Glutamatergic neuron (in vitro differentiated cells): ENCODE data around the gene PIK3R3. TPM values are rescaled to one million over a fixed set of nuclear protein-coding genes. Genes with fewer than 3 reads are reported as not detected.

Experiments used
- DNase-seq: peaks from one replicate; pipeline ENCODE4 v3.0.0; 2022
- H3K27ac Mint-ChIP-seq: one replicate; pipeline ENCODE4 v1.8.0; 2020; ENCODE audit warnings: mild to moderate bottlenecking, mixed read lengths, inconsistent platforms; ENCODE audit not compliant: unreplicated experiment
- H3K27me3 Mint-ChIP-seq: one replicate; pipeline ENCODE4 v1.8.0; 2020; ENCODE audit warnings: mild to moderate bottlenecking, moderate library complexity, mixed read lengths, inconsistent platforms; ENCODE audit not compliant: unreplicated experiment
- H3K36me3 Mint-ChIP-seq: one replicate; pipeline ENCODE4 v1.8.0; 2020; ENCODE audit warnings: mild to moderate bottlenecking, mixed read lengths, inconsistent platforms; ENCODE audit not compliant: unreplicated experiment
- H3K4me1 Mint-ChIP-seq: one replicate; pipeline ENCODE4 v1.8.0; 2020; ENCODE audit warnings: mild to moderate bottlenecking, low read depth, mixed read lengths, inconsistent platforms; ENCODE audit not compliant: unreplicated experiment
- H3K4me3 Mint-ChIP-seq: one replicate; pipeline ENCODE4 v1.8.0; 2020; ENCODE audit warnings: mild to moderate bottlenecking, mixed read lengths, inconsistent platforms; ENCODE audit not compliant: unreplicated experiment
- H3K9me3 Mint-ChIP-seq: one replicate; pipeline ENCODE4 v1.8.0; 2020; ENCODE audit warnings: mild to moderate bottlenecking, moderate library complexity, mixed read lengths, inconsistent platforms; ENCODE audit not compliant: unreplicated experiment
- total RNA-seq: library from RNA; stranded (reverse); fragmentation: NEBNext Ultra II Directional; extraction: Animal tissue kit (Norgen Biotek cat#: 25700); gene quantifications from one replicate; pipeline ENCODE4 v1.2.1, GENCODE V29; 2021; ENCODE audit not compliant: unreplicated experiment
- TF ChIP-seq, protein P1 (sequence below): fragments of 200-600 bp; sonication (generic); IDR thresholded peaks from one replicate; pipeline ENCODE4 v1.5.0; 2021; ENCODE audit not compliant: partially characterized antibody, unreplicated experiment

PIK3R3 gene
- total RNA-seq, 1 donor from 2014 or later = 156 TPM

- H3K36me3 Mint-ChIP-seq = no peaks in the 10 kb centered on the region
- TF ChIP-seq, protein P1, sequence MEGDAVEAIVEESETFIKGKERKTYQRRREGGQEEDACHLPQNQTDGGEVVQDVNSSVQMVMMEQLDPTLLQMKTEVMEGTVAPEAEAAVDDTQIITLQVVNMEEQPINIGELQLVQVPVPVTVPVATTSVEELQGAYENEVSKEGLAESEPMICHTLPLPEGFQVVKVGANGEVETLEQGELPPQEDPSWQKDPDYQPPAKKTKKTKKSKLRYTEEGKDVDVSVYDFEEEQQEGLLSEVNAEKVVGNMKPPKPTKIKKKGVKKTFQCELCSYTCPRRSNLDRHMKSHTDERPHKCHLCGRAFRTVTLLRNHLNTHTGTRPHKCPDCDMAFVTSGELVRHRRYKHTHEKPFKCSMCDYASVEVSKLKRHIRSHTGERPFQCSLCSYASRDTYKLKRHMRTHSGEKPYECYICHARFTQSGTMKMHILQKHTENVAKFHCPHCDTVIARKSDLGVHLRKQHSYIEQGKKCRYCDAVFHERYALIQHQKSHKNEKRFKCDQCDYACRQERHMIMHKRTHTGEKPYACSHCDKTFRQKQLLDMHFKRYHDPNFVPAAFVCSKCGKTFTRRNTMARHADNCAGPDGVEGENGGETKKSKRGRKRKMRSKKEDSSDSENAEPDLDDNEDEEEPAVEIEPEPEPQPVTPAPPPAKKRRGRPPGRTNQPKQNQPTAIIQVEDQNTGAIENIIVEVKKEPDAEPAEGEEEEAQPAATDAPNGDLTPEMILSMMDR = no peak
- H3K27me3 Mint-ChIP-seq = peaks cover 10% of the 10 kb centered on the region
- no peak overlapping the region for H3K27ac Mint-ChIP-seq
- DNase-seq = no peak
- peaks cover 2% of the 10 kb centered on the region for H3K9me3 Mint-ChIP-seq
- peak overlapping the region; percentile 20 for H3K4me3 Mint-ChIP-seq
- peaks cover 2% of the 10 kb centered on the region for H3K4me1 Mint-ChIP-seq
Measured at GRCh38 chr1:46171871-46172270, 39.4 kb upstream of the PIK3R3 start.

DNA sequence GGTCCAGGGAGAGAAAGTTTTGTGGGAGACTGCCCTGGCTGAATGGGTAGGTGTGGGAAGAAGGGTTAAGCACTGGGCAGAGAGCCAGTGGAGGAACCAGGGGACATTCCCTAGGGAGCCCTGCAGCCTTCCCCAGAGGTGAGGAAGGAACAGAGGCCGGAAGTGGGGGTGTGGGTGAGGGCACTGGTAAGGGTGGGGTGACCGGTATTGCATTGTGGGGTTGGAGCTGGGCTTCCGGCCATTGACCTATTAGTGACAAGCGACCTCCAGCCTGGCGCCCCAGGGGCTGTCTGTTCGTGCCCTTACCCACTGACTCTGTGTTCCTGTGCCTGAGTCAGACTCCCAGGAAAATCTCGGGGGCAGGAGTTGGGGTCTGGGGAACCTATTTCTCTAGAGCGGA is 38.9 kb upstream of the PIK3R3 start:
- DNase-seq = no peak
- H3K36me3 Mint-ChIP-seq = no peaks in the 10 kb centered on the region
- peaks cover 2% of the 10 kb centered on the region for H3K4me1 Mint-ChIP-seq
- no peak overlapping the region for H3K27ac Mint-ChIP-seq
- peaks cover 11% of the 10 kb centered on the region for H3K27me3 Mint-ChIP-seq
- TF ChIP-seq, protein P1 = no peak
- H3K9me3 Mint-ChIP-seq = peaks cover 2% of the 10 kb centered on the region
- no peak overlapping the region for H3K4me3 Mint-ChIP-seq

DNA sequence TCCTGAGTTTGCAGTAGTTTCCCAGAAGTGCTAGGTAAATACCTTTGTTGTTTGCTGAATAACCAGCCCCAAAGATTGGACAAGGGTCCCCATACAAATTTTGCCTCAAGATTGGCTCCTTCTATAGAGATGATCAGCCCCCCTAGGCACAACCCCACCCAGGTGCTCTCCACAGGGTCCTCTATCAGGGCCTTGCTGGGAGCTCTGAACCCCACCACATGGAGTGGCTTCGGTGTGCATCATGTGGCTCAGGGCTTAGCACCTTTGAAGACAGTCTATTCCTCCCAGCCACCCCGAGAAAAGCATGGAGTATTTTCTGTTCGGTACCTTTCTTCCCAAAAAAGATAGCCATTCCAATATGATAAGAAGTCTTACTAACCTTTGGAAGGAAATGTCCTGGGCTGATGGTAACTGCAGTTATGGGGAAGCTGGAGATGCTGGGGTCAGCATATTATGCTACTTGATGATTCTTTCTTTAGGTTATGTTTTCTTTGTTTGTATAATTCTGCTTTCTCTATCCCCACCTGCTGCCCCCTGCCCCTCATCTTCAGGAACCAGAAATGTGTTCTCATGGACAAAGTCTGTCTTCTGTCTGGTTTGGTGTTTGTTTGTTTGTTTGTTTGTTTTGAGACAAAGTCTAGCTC is 37.5 kb upstream of the PIK3R3 start:
- TF ChIP-seq, protein P1 = no peak
- no peak overlapping the region for H3K4me3 Mint-ChIP-seq
- DNase-seq = no peak
- no peaks in the 10 kb centered on the region for H3K36me3 Mint-ChIP-seq
- H3K27me3 Mint-ChIP-seq = peaks cover 14% of the 10 kb centered on the region
- H3K27ac Mint-ChIP-seq = no peak overlapping the region
- H3K4me1 Mint-ChIP-seq = peaks cover 2% of the 10 kb centered on the region
- peaks cover 2% of the 10 kb centered on the region for H3K9me3 Mint-ChIP-seq

DNA sequence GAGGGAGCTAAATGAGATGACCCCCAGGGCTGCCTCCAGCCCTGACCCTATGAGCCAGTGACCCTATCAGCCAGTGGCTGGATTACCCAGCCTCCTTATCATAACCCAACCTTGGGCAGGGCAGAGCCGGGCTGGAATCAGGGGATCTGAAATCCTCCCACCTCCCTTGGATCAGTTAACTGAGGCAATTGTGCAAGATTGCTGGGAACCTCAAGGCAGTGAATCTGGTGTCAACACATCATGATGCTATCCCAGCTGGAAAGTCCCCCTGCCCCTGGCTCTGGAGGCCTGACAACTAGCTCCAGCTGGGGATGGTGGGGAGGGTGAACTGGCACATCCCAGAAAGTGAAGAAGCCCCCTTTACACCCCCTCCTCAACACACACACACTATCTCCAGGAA is 36.0 kb upstream of the PIK3R3 start:
- no peak overlapping the region for H3K4me3 Mint-ChIP-seq
- H3K27ac Mint-ChIP-seq = no peak overlapping the region
- H3K9me3 Mint-ChIP-seq = peaks cover 2% of the 10 kb centered on the region
- TF ChIP-seq, protein P1 = no peak
- peaks cover 14% of the 10 kb centered on the region for H3K27me3 Mint-ChIP-seq
- H3K36me3 Mint-ChIP-seq = no peaks in the 10 kb centered on the region
- peaks cover 2% of the 10 kb centered on the region for H3K4me1 Mint-ChIP-seq
- no peak for DNase-seq

- H3K27ac Mint-ChIP-seq = no peak overlapping the region
- DNase-seq = no peak
- H3K4me1 Mint-ChIP-seq = no peaks in the 10 kb centered on the region
- no peak overlapping the region for H3K4me3 Mint-ChIP-seq
- H3K27me3 Mint-ChIP-seq = peaks cover 11% of the 10 kb centered on the region
- no peaks in the 10 kb centered on the region for H3K9me3 Mint-ChIP-seq
- TF ChIP-seq, protein P1 = no peak
- H3K36me3 Mint-ChIP-seq = no peaks in the 10 kb centered on the region
Measured at GRCh38 chr1:46166521-46167462, 34.4 kb upstream of the PIK3R3 start.
